KMS-11 (cell line): ENCODE results near the gene CEP104.

Experiments used
- H2AFZ ChIP-seq: fragments of 200-600 bp; sonication (generic); 2 replicates; pipeline ENCODE4 v1.6.1; 2016; ENCODE audit warnings: antibody characterized with exemption, mixed run types, low read depth
- H3K27ac ChIP-seq: fragments of 200-600 bp; sonication (generic); 2 replicates; pipeline ENCODE4 v1.6.1; 2016; ENCODE audit warnings: mild to moderate bottlenecking, mixed run types
- H3K27me3 ChIP-seq: fragments of 200-600 bp; sonication (generic); 2 replicates; pipeline ENCODE4 v1.6.1; 2017; ENCODE audit warnings: mild to moderate bottlenecking, low read depth, mixed run types, moderate library complexity; ENCODE audit not compliant: insufficient read depth
- H3K36me3 ChIP-seq: fragments of 200-600 bp; sonication (generic); 2 replicates; pipeline ENCODE4 v1.6.1; 2017; ENCODE audit warnings: mild to moderate bottlenecking, mixed run types; ENCODE audit not compliant: insufficient read depth
- H3K4me1 ChIP-seq: fragments of 200-600 bp; sonication (generic); 2 replicates; pipeline ENCODE4 v1.6.1; 2016; ENCODE audit warnings: mild to moderate bottlenecking, low read depth, mixed run types; ENCODE audit not compliant: poor library complexity, severe bottlenecking
- H3K4me2 ChIP-seq: fragments of 200-600 bp; sonication (generic); 2 replicates; pipeline ENCODE4 v1.7.0; 2016; ENCODE audit warnings: mild to moderate bottlenecking, mixed run types
- H3K4me3 ChIP-seq: fragments of 200-600 bp; sonication (generic); IDR thresholded peaks from 2 replicates; pipeline ENCODE4 v1.6.1; 2017; ENCODE audit warnings: low read depth, low read length, mixed read lengths; ENCODE audit not compliant: insufficient read depth
- H3K79me2 ChIP-seq: fragments of 200-600 bp; sonication (generic); 2 replicates; pipeline ENCODE4 v1.6.1; 2016; ENCODE audit warnings: low read depth, mixed run types; ENCODE audit not compliant: insufficient read depth
- H3K9ac ChIP-seq: fragments of 200-600 bp; sonication (generic); 2 replicates; pipeline ENCODE4 v1.6.1; 2016; ENCODE audit warnings: mild to moderate bottlenecking, mixed run types
- H4K20me1 ChIP-seq: fragments of 200-600 bp; sonication (generic); 2 replicates; pipeline ENCODE4 v1.6.1; 2016; ENCODE audit warnings: mild to moderate bottlenecking, mixed run types; ENCODE audit not compliant: insufficient read depth
- TF ChIP-seq, protein P1 (sequence below): fragments of 200-600 bp; sonication (generic); conservative IDR thresholded peaks from 2 replicates; pipeline ENCODE4 v1.6.1; 2017; ENCODE audit warnings: low read depth, mild to moderate bottlenecking, antibody characterized with exemption, low read length, moderate library complexity, mixed read lengths

The CEP104 gene

GRCh38 chr1:3828391-3828790, 28.6 kb downstream of the CEP104 start:
- H3K9ac ChIP-seq, result no peak overlapping the region
- H4K20me1 ChIP-seq, result no peaks in the 10 kb centered on the region
- H3K27me3 ChIP-seq, result no peaks in the 10 kb centered on the region
- no peak overlapping the region for H3K4me2 ChIP-seq
- H3K27ac ChIP-seq, result no peak overlapping the region
- TF ChIP-seq, protein P1, sequence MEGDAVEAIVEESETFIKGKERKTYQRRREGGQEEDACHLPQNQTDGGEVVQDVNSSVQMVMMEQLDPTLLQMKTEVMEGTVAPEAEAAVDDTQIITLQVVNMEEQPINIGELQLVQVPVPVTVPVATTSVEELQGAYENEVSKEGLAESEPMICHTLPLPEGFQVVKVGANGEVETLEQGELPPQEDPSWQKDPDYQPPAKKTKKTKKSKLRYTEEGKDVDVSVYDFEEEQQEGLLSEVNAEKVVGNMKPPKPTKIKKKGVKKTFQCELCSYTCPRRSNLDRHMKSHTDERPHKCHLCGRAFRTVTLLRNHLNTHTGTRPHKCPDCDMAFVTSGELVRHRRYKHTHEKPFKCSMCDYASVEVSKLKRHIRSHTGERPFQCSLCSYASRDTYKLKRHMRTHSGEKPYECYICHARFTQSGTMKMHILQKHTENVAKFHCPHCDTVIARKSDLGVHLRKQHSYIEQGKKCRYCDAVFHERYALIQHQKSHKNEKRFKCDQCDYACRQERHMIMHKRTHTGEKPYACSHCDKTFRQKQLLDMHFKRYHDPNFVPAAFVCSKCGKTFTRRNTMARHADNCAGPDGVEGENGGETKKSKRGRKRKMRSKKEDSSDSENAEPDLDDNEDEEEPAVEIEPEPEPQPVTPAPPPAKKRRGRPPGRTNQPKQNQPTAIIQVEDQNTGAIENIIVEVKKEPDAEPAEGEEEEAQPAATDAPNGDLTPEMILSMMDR, result no peak
- no peaks in the 10 kb centered on the region for H3K4me1 ChIP-seq
- no peaks in the 10 kb centered on the region for H3K79me2 ChIP-seq
- H2AFZ ChIP-seq, result no peak overlapping the region
- H3K36me3 ChIP-seq, result no peaks in the 10 kb centered on the region
- H3K4me3 ChIP-seq, result no peak overlapping the region

GRCh38 chr1:3827813-3828307, 29.2 kb downstream of the CEP104 start:
- no peaks in the 10 kb centered on the region for H3K27me3 ChIP-seq
- no peak overlapping the region for H3K4me2 ChIP-seq
- H4K20me1 ChIP-seq, result no peaks in the 10 kb centered on the region
- H3K36me3 ChIP-seq, result no peaks in the 10 kb centered on the region
- no peaks in the 10 kb centered on the region for H3K79me2 ChIP-seq
- H2AFZ ChIP-seq, result no peak overlapping the region
- TF ChIP-seq, protein P1, result no peak
- no peak overlapping the region for H3K9ac ChIP-seq
- no peak overlapping the region for H3K27ac ChIP-seq
- H3K4me3 ChIP-seq, result no peak overlapping the region
- H3K4me1 ChIP-seq, result no peaks in the 10 kb centered on the region

GRCh38 chr1:3825356-3825755, 31.7 kb downstream of the CEP104 start:
- Histone ChIP-seq H3K79me2 (no peaks in the 10 kb centered on the region), H3K4me3 (no peak overlapping the region), H3K27ac (no peak overlapping the region), H3K4me2 (no peak overlapping the region), H2AFZ (no peak overlapping the region), H3K4me1 (no peaks in the 10 kb centered on the region), H3K9ac (no peak overlapping the region), H4K20me1 (no peaks in the 10 kb centered on the region), H3K36me3 (no peaks in the 10 kb centered on the region), H3K27me3 (no peaks in the 10 kb centered on the region)
- TF ChIP-seq, protein P1, result no peak

DNA sequence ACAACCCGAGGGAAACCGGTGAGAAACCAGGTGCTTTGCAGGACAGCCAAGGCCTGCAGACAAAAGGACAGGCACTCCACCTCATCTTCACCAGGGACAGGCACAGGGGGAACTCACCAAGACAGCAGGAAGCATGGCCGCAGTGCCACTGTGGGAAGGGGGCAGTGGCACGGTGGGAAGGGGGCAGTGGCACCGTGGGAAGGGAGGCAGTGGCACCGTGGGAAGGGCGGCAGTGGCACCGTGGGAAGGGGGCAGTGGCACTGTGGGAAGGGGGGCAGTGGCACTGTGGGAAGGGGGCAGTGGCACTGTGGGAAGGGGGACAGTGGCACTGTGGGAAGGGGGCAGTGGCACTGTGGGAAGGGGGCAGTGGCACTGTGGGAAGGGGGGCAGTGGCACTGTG, 32.4 kb downstream of the CEP104 start:
- H3K36me3 ChIP-seq, result no peaks in the 10 kb centered on the region
- TF ChIP-seq, protein P1, result no peak
- no peaks in the 10 kb centered on the region for H3K4me1 ChIP-seq
- no peaks in the 10 kb centered on the region for H4K20me1 ChIP-seq
- H3K27ac ChIP-seq, result no peak overlapping the region
- no peak overlapping the region for H3K4me2 ChIP-seq
- no peak overlapping the region for H3K9ac ChIP-seq
- no peak overlapping the region for H3K4me3 ChIP-seq
- no peaks in the 10 kb centered on the region for H3K27me3 ChIP-seq
- H3K79me2 ChIP-seq, result no peaks in the 10 kb centered on the region
- H2AFZ ChIP-seq, result no peak overlapping the region
